Midbrain (tissue), 1 donor: ENCODE measurements around the gene DYNLT5.
"Not testable (repeated sequence)": the region's sequence is repeated elsewhere in the genome, so short reads cannot be mapped to it uniquely, and the experiment has no call there.

Experiments used
- DNase-seq: peaks from one replicate; lab custom pipeline; 2025; lab: John Stamatoyannopoulos, UW

DYNLT5 gene

DNA sequence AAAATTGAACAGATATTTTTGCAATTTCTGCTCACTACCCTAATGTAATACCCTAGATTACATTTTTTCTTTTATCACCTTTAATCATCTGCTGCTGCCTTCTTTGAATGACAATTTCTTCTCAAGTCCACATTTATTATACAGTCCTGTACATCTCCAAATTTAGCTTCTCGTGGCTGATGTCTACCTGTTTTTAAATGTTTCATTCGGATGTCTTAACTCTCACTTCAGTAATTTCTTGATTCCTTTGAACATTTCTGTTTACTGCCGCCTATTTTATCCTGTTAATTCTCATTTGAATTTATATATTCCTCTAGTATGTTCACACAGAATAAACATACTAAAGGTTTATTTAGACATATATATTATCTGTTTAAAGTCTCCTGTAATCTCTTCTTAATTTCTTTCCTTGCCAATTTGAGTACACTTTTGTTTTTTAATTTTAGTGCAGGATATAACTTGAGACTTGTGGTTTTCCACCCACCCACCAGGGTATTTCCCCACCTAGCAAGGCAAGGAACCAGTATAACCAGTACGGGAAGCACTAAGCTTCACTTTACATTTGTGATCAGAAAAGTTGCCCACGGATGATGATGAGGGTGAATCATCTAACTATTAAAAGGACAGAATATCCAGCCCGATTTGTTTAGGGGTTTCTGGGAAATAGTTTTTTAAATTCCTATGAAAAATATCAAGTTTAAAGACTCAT is 36.1 kb downstream of the DYNLT5 start:
- DNase-seq, result no peak

DNA sequence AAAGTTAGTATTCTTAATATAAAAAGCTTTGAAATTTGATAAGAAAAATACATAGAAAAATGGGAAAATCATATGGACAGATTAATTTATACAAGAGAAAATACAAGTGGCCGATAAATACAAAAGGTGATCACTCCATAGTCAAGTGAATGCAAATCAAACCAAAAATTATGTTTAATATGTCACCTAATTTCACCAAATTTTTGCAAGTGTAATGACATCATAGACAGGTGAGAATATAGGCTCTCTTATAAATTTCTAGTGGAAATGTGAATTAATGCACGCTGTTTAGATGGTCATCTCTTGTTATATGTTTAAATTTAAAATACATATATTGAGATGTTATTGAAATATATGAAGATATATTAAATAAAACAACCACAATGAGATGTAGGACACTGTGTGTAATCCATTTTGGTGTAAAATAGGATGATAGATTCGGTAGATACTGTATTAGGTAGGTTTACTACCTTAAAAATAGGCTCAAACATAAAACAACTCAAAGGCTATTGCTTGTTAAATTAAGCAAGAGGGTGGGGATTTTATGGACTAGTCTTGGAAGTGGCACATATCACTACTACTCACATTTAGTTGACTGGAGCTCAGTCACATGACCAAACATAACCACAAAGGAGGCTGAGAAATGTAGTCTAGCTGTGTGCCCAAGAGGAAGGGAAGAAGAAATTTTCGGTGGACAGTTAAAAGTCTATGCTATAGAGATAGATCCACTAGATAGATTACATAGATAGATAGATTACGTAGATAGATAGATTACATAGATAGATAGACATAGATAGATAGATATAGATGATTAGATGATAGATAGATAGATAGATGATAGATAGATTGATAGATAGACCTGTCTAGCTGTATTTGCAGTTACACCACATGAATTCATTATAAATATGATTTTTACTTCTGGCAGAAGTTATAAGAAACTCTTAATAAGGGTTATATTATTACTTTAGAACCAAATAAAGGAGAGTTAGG is 39.7 kb downstream of the DYNLT5 start:
- DNase-seq, result no peak

DNA sequence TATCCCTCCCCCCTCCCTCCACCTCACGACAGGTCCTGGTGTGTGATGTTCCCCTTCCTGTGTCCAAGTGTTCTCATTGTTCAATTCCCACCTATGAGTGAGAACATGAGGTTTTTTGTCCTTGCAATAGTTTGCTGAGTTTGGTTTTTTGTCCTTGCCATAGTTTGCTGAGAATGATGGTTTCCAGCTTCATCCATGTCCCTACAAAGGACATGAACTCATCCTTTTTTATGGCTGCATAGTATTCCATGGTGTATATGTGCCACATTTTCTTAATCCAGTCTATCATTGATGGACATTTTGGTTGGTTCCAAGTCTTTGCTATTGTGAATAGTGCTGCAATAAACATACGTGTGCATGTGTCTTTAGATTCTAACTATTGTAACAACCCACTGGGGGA is 43.6 kb downstream of the DYNLT5 start:
- DNase-seq, result not testable (repeated sequence)

DNA sequence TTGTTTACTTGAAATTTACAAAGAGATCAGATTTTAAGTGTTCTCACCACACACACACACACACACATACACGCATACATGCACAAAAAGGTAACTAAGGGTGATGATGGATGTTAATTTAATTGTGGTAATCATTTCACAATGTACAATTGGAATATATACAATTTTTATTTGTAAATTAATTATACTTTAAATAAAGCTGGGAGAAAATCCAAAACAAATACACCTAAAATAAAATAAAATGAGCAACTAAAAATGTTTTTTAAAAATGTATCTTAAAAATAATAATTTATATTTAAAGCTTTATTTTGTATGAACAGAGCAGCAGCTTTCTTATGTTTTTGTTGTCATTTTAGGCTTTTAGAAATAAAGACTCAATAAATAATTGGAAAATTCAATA is 57.0 kb downstream of the DYNLT5 start:
- no peak for DNase-seq

DNA sequence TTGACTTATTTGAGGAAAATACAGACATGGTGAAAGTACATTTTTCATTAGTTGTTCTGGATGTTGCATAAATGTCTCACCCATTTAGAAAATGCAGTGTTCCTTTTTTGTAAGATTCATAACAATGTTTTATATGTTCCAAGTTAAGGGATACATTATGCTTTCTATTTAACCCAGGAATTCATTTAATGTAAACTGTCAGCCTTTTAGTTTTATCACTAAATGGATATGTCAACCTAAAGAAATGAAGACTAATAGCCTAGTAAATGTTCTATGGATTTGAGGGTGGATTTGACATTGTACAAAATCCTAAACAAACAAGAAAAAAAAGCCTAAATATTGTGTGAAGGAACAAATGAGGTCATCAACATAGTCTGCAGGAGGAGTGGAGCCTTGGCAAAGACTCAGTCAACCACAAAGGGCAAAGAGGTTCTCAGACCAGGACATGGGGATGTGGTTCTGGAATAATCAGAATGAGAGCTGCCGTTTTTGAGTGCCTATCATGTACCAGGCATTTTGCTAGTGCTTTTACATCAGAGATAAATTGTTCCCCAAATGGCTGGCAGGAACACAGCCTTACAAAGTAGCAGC is 57.6 kb downstream of the DYNLT5 start:
- DNase-seq, result no peak

DNA sequence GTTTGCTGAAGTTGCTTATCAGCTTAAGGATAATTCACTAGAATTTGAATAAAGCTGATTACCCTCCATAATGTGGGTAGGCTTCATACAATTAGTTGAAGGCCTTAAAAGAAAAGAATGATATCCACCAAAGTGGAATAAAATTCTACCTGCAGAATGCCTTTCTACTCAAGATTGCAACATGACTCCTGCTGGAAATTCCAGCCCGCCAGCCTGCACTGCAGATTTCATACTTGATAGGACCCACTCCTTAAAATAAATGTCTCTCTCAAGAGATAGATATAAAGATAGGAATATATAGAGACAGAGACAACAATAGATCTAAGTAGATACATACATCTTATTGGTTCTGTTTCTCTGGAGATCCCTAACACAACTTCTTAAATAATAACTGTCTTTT is 72.5 kb downstream of the DYNLT5 start:
- DNase-seq, result no peak
